G401 (cell line): Measurements from ENCODE around the gene ATP5F1D. TPM values are rescaled to one million over a fixed set of nuclear protein-coding genes. Genes with fewer than 3 reads are reported as not detected.

Source experiments
- DNase-seq: peaks from one replicate; pipeline ENCODE4 v3.0.0-alpha.2; 2015; ENCODE audit warnings: low spot score
- in situ Hi-C: cut with HindIII; loops from 2 replicates; pipeline ENCODE4 v1.10.0; 2016; ENCODE audit warnings: low sequenced_read_pairs, mixed read lengths
- total RNA-seq: library from RNA; depleted of rRNA; stranded (reverse); fragments of >200 nt; shearing (Covaris generic); gene quantifications from 2 replicates; pipeline ENCODE4 v1.2.3, GENCODE V29; 2014

Gene ATP5F1D
- total RNA-seq, 1 experiment from 2014 or later = 61.3 TPM

DNA sequence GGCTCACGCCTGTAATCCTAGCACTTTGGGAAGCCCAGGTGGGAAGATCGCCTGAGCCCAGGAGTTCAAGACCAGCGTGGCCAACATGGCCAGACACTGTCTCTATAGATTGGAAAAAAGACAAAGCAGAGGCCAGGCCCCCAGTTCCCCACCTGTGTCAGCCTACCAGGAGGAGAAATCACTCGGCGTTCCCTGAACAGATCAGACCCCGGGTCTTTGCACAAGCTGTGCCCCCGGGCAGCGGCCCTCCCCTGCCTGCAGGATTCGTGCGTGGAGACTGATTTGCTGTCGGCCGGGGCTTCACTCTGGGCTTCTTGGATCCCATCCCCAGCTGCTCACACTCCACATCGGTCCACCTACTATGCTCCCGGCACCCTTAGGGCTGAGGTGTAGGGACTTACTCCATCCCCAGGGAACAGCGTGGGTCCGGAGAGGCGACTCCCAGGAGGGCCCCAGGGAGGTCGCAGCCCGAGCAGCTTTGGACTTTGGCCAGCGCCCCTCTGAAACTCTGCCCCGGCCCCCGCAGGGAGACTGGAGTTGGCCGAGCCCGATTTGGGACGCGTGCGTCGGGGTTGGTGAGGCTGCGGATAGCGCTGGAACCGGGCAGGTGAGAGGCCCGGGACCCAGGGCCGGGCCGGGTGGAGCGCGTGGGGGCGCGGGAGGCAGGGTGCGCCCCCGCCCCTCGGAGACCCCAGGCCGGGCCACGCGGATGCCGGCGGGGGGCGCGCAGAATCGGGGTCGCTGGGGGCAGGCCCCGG, 43.6 kb downstream of the ATP5F1D start:
- in situ Hi-C loops = loop anchor here (10.0 kb wide), 1 partner anchor 90 kb away; no protein-coding TSS in a partner anchor
- DNase-seq = no peak

DNA sequence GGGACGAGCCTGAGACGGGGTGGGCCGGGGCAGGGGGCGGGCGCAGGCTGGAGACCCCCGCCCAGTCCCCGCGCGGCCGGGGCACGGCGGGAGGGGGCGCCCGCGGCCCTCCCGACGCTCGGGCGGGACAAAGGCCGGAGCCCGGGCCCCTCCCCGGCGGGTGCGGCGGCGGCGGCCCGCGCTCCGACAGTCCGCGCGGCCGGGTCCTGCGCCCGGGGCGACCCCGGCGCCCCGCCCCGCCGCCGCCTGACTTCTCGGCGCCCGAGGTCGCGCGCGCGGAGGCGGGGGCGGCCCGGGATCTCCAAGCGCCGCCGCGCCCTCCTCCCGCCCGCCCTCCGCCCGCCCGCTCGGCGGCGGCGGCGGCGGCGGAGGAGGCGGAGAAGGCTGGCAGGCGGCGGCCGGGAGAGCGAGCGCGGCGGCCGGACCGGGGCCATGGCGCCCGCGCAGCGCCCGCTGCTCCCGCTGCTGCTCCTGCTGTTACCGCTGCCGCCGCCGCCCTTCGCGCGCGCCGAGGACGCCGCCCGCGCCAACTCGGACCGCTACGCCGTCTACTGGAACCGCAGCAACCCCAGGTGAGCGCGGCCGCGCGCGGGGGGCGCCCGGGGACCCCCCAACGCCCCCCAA, 44.3 kb downstream of the ATP5F1D start, which contains the start of gene EFNA2:
Gene EFNA2 (plus strand): TSS at position 137 of the 624 bp plus-strand sequence. CDS start 296 bp downstream, at position 433.
- in situ Hi-C loops = loop anchor here (10.0 kb wide), 1 partner anchor 89 kb away; no protein-coding TSS in a partner anchor
- no peak for DNase-seq

DNA sequence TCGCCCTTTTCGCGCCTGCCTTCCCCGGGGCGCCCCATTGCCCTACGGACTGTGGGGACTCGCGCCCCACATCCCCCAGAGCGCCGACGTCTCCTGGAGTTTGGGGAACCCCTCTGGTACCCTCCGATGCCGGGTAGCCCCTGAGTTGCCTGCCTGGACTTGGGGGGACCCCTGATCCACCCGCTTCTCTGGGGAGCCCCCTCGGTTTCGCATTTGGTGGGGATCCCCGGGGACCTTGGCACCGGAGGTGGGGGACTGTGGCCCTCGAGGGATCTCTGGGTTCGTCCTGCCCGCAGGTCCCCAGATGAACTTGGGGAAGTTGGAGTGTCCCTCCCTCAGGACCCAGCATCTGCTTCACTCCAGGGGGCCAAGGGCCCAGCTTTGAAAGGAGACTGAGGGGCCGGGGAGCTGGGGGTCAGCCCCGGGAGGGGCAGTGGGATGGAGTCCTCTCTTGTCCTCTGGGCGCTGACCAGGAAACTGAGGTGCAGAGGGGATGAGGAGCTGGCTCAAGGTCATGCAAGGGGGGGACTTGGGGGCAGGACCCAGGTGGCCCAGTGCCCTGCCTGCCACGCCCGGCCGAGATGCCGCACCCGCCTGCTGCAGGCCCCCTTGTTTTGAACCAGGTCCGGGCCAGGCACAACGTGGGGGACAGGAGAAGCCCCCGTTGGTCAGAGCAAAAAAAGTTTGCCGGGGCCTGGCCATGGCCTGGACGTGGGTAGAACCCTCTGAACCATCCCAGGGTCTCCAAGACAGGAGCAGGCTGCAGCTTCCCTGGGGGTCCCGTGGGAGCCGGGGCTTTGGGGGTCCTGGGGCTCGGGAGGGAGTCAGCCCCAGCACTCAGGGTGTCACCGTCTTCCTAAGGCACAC, 45.2 kb downstream of the ATP5F1D start:
- DNase-seq = no peak
- in situ Hi-C loops = loop anchor here (10.0 kb wide), 1 partner anchor 88 kb away; no protein-coding TSS in a partner anchor

DNA sequence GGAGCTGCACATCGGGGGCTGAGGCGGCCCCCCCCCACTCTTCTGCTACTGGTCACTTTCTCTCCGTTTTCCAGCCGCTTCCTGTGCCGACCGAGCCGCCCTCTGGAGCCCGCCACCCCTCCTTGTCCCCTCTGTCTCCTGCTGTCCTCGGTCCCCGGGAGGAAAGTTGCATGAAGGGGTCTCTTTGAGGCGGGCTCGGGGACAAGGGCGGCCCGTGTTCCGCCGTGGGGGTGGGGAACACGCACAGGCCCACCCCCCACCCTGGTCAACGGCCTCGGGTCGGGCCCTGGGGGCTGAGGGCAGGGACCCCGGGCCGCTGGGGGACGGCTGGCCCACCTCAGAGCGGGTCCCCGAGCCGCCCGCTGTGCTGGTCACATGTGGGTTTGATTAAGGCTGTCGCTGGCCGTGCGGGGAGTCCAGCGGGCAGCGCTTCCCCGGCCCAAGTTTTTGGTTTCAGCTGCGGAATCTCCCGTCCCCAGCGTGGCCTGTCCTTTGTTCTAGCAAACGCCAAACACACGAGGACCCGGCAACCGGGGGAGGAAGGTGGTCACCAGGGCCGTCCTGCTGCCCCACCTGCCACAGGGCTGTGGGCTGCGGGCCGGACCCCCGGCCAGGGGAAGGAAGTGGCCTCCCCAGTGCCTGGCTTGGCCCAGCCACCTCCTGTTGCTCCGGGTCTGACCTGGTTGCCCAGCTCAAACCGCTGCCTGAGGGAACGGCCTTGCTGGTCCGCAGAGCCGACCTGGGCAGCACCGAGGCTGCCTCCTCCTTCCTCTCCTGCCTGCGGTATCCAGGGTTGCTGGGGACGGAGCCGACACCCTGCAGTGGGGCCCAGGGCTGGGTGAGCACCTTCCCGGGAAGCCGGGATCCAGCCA, 46.0 kb downstream of the ATP5F1D start:
- no peak for DNase-seq
- in situ Hi-C loops = loop anchor here (10.0 kb wide), 1 partner anchor 87 kb away; no protein-coding TSS in a partner anchor

DNA sequence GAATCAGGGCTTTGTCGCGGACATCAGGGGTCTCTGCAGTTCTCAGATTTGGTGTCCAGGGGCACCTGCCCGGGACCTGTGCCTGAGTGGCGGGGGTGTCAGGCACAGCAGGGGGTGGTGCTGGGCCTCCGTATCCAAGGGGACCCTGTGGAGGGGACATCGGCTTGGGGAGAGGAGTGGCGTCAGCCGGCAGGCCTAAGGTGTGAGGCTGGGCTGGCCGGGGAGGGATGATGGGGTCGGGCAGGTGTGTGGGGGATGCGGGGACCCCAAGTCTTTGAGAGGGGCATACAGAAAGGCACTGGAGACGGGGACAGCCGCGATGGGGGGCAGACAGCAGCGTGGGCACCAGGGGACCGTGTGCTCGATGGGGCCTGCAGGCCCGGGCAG, 46.7 kb downstream of the ATP5F1D start:
- in situ Hi-C loops = loop anchor here (10.0 kb wide), 1 partner anchor 87 kb away; no protein-coding TSS in a partner anchor
- DNase-seq = no peak

DNA sequence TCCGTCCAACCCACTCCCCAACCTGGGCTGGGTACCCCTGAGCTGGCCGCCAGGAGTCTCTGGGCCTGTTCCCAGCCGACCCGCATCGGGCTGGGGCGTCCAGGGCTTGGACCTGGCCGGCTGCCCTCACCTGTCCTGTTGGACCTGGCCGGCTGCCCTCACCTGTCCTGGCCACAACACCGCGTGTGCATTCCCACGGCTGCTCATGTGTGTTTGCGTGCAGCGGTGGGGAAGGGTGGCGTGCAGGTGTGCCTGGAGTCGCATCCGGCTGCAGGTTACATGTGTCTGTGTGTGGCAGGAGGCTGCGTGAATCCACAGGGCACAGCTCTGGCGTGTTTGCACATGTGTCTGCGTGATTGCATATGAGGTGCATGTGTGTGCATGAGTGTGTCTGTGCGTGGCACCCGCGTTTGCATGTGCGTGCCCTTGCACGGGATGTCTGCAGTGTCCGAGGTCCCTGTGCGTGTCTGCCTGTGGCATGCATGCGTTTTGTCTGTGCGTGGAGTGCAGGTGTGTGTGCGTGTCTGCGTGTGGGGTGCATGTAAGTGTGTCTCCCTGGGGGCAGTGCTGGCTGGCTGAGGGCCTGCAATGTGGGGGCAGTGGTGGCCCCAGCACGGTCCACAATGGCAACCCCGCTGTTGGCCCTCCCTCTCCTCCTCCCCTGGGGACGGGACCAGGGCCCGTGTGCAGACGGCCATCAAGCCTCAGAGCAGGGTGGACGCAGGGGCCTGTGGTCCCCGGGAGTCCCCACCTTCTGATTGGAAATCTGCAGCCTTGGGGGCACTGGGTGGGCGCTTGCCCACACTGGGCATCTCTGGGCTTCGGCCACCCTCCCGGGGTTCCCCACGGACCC, 47.5 kb downstream of the ATP5F1D start:
- in situ Hi-C loops = loop anchor here (10.0 kb wide), 1 partner anchor 86 kb away; no protein-coding TSS in a partner anchor
- DNase-seq = no peak

DNA sequence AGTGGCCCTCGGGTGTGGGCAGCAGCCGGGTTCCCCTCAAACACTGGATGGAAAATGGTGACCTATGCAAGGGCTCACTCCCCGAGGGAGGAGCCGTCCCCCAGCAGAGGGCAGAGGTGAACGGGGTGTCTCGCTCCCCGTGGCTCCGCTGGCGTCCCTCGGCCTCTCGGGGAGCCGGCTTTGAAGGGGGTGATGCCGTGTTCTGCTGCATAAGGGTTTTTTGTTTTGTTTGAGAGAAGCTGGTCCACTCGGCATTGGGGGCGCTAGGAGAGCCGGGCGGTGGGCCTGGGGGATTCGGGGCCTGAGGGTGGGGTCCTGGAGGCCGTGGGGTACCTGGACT, 48.1 kb downstream of the ATP5F1D start:
- no peak for DNase-seq
- in situ Hi-C loops = loop anchor here (10.0 kb wide), 1 partner anchor 85 kb away; no protein-coding TSS in a partner anchor

DNA sequence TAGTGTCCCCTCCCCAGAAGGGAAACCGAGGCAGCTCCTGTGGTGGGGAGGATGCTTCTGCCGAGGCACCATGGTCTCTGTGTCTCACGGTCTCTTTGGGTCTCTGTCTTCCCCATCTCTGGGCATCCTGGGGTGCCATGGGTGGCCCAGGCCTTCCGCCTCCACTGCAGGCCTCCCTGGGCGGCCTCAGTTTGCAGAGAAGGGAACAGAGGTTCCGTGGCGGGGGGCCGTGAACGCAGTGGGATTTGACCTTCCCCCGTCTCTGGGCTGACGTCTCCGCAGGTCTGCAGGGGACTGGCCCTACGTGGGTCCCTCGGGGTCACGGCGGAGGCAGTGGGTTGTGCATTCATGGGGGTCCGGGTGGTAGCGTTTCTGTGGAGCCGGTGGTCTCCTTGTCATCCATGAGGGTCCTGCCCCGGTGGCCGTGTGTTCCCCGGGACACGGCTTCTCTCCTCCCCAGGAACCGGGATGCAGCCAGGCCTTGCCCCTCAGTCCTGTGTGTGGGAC, 48.7 kb downstream of the ATP5F1D start:
- in situ Hi-C loops = no loop called here
- no peak for DNase-seq

DNA sequence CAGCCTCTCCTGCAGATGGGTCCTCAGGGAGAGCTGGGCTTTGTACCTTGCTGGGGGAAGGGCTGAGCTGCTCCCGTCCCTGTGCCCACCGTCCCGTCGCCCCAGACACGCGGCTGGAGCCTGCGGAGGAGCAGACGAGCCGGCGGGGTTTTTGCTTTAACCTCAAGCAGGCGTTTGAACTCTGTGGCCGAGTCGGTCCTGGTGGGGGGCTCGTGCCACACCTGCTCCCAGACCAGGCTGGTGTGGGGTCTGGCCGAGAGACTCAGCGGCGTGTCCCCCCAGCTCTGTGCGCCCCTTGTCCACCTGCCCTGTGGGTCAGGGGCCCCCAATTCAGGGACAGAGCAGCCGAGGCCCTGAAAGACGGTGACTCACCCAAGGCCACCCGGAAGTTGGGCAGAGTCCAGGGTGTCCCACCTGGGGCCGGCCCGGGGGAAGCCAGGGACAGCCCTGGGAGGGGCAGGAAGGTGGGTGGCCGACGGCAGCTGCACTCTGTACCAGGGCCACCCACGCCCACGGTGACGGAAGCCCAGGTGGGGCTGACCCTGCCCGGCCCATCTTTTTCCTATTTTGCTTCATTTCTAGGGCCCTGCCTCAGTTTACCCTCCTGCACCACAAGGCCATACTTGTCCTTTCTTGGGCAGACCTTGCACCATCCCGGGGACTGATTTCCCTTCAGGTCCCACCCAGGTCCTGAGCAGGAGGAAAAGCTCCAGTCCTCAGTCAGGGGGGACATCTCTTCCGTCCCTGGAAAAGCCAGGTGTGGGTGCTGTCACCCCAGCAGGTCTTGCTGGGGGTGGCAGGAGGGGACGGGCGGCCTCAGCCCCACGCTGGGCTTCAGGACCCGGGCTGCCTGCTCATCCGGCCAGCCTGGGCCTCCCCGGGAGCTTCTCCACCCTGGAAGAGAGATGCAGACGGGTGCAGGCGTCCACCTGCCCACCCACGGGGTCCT, 49.4 kb downstream of the ATP5F1D start:
- in situ Hi-C loops = no loop called here
- DNase-seq = no peak

DNA sequence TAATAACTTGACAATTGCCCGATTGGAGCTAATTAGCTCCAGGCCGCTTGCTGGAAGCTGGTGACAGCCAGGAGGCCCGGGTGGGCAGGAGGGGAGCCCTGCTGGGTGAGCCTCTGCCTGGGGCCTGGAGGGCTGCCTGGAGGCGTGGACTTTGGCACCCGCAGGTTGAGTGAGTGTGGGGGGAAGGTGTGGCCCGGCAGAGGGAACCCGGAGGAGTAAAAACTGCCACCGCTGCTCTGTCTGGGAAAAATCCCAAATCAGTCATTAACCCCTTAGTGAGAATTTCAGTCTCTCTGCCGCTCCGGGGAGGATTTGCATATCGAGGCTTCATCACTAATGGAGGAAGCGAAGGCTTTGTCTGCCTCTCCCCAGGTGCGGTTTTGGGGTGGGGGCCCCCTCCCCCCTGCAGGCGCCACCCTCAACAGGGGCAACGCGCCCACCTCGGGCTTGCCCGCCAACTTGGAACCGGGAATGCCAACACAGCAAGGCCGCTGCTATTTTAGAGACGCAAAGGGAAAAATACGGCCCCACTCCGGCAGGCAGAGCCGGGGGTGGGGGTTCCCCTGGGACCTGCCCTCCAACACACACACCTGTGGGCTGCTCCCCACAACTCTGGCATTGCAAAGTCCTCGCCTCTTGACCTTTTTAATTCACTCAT, 50.3 kb downstream of the ATP5F1D start:
- peak; percentile 14 for DNase-seq
- in situ Hi-C loops = no loop called here

DNA sequence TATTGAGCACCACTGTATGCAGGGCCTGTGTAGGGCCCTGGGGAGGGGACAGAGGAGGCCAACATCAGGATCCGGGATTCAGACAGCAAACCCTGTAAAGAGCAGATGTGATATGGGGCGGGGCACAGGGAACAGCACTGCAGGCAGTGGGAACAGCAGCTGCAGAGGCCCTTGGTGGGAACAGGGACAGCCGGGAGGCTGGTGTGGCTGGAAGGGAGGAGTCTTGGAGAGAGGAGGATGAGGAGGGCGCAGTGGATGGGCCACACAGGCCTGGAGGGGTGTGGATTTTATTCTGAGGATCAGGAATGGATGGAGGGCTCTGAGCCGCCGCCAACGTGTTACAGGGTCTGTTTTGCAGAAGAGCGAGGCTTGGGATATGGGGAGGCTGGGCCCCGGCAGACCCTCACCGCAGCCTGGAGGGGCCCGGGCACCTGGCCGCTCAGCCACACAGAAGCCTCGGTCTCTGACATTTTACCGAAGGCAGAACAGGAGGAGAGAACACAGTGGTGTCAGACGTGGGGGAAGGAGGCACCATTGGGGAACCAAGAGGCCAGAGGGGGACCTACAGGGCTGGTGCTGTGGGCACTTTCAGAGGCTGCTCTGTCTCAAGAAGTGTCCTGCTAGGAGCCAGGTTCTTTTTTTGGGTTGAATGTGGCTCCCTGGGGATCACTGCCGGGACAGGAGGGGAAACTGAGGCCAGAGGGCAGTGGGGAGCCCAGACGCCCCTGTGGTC, 51.0 kb downstream of the ATP5F1D start:
- in situ Hi-C loops = no loop called here
- DNase-seq = no peak

DNA sequence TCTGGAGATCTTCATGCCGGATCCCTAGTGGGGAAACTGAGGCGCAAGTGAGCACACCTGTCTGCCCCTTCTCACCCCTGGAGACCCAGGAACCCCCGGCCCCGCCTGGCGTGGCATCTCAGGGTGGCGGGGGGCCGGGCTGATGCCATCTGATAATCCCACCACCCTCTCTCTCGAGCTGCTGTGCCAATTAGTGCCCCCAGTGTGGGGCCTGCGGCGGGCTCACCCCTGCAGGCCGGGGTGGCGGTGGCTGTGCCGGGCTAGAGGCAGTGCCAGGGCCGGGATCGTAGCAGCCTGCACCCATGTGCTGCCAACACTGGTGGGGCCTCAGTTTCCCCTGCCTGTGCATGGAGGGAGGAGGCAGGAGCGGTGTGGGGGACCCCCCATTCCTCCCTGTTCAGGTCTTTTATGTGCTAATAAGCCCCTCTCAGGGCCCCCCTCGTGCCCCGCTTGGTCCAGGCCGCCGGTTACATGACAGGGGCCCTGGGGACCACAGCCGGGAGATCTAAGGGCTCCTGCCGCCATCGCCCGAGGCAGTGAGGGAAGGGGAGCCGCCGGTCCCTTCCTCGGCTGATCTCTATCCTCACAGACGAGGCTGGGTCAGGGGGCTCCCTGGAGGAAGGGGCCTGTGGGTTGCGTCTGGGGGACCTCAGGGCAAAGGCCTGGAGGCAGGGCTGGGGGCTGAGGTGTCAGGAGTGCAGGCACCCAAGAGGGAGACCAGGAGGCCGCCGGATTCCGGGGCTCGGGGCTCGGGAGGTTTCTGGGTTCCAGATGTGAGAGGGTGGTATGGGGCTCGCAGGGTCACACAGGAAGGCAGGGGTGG, 52.4 kb downstream of the ATP5F1D start:
- in situ Hi-C loops = no loop called here
- no peak for DNase-seq
